Measurements from ENCODE around the gene CCNY.

DNA sequence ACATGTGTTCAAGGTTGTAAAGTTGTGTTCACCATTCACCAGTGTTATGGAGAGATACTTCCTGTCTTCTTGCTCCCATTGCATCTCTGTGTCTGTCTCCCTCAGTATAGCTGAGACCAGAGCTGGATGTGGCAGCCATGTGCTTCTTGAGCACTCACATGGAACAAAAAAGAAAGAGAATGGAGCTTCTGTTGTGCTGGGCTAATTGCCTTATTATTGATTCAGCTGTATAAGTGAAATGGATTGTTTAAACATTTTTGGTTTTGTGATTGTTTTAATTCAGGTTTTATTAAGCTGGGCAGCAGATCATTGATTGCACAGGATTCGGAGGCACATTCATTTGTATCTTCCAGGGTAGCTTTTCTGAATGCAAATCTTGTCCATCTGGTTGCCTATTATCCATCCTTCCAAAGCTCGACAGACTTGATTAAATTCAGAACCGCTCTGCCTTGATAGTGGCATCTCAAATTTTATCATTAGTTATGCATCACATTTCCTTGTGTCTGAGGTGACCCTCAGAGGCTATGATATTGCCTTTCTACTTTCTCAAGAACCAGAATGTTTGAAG is 119.9 kb downstream of the CCNY start:
- TF ChIP-seq, protein P1, sequence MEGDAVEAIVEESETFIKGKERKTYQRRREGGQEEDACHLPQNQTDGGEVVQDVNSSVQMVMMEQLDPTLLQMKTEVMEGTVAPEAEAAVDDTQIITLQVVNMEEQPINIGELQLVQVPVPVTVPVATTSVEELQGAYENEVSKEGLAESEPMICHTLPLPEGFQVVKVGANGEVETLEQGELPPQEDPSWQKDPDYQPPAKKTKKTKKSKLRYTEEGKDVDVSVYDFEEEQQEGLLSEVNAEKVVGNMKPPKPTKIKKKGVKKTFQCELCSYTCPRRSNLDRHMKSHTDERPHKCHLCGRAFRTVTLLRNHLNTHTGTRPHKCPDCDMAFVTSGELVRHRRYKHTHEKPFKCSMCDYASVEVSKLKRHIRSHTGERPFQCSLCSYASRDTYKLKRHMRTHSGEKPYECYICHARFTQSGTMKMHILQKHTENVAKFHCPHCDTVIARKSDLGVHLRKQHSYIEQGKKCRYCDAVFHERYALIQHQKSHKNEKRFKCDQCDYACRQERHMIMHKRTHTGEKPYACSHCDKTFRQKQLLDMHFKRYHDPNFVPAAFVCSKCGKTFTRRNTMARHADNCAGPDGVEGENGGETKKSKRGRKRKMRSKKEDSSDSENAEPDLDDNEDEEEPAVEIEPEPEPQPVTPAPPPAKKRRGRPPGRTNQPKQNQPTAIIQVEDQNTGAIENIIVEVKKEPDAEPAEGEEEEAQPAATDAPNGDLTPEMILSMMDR (IDR thresholded peaks at IDR 0.05; ENCODE audit: insufficient read depth, low read depth, low read length), result no peak
- TF ChIP-seq EZH2 (IDR thresholded peaks at IDR 0.05; ENCODE audit: insufficient read depth, low read length), result no peak

Measured in astrocyte (in vitro differentiated cells and primary cell).